Mammary epithelial cell (primary cell): Measurements from ENCODE around the gene BIRC7.

Experiments
- CTCF ChIP-seq, 2 donors: IDR thresholded peaks in 1 of 2; conservative IDR thresholded peaks in 1 of 2; 2 replicates each; pipeline ENCODE4 v1.5.1; 2011 to 2012; ENCODE audit warnings: inconsistent platforms in 2 of 2, low read length in 2 of 2, mild to moderate bottlenecking in 2 of 2, control low read depth in 1 of 2, low read depth in 1 of 2; ENCODE audit not compliant: insufficient read depth in 1 of 2; ENCODE audit errors: extremely low read depth in 1 of 2
- EZH2 ChIP-seq: IDR thresholded peaks from 2 replicates; pipeline ENCODE4 v1.6.1; 2012; ENCODE audit warnings: low read length, inconsistent platforms, borderline replicate concordance

- TF ChIP-seq CTCF (conservative IDR thresholded peaks at IDR 0.05 in 1 of 2, IDR thresholded peaks at IDR 0.05 in 1 of 2; ENCODE audit: extremely low read depth in 1 of 2, insufficient read depth in 1 of 2, low read depth in 1 of 2, low read length in 2 of 2) = no peak
- no peak for TF ChIP-seq EZH2
Measured at GRCh38 chr20:63268671-63269439, 33.1 kb downstream of the BIRC7 start.
